T47D (cell line): ENCODE results near the gene MAD1L1.

Source experiments
- DNase-seq, 2 experiments: peaks; one replicate each; pipeline versions ENCODE4 v3.0.0 to v3.0.0-alpha.2; 2011 to 2012; ENCODE audit warnings: low read depth in 1 of 2, low spot score in 1 of 2
- JUND ChIP-seq: IDR thresholded peaks from 2 replicates; pipeline ENCODE4 v1.6.1; 2012; ENCODE audit warnings: low read depth
- in situ Hi-C: cut with HindIII; loops from 2 replicates; pipeline ENCODE4 v1.10.0; 2016; ENCODE audit warnings: low sequenced_read_pairs, low pct_unique_long_range_greater_than_20kb

Gene MAD1L1

GRCh38 chr7:1906988-1907745, 325.6 kb downstream of the MAD1L1 start:
- in situ Hi-C loops, result no loop called here
- no peak for DNase-seq
- TF ChIP-seq JUND, result no peak

GRCh38 chr7:1906087-1906830, 326.5 kb downstream of the MAD1L1 start:
- no peak for TF ChIP-seq JUND
- no peak for DNase-seq
- in situ Hi-C loops, result no loop called here

GRCh38 chr7:1902231-1902855, 330.4 kb downstream of the MAD1L1 start:
- in situ Hi-C loops, result no loop called here
- no peak for TF ChIP-seq JUND
- no peak for DNase-seq

- no peak for TF ChIP-seq JUND
- DNase-seq, result no peak
- in situ Hi-C loops, result no loop called here
Observed at GRCh38 chr7:1901431-1902210, 331.1 kb downstream of the MAD1L1 start.

GRCh38 chr7:1900847-1901246, 331.9 kb downstream of the MAD1L1 start:
- no peak for TF ChIP-seq JUND
- no peak for DNase-seq
- in situ Hi-C loops, result no loop called here

- TF ChIP-seq JUND, result no peak
- in situ Hi-C loops, result no loop called here
- DNase-seq, result no peak
Observed at GRCh38 chr7:1899951-1900762, 332.6 kb downstream of the MAD1L1 start.

- in situ Hi-C loops, result no loop called here
- no peak for TF ChIP-seq JUND
- DNase-seq, result no peak
Observed at GRCh38 chr7:1899196-1899595, 333.5 kb downstream of the MAD1L1 start.

- in situ Hi-C loops, result no loop called here
- TF ChIP-seq JUND, result no peak
- no peak for DNase-seq
Observed at GRCh38 chr7:1898628-1899185, 334.0 kb downstream of the MAD1L1 start.

- no peak for TF ChIP-seq JUND
- in situ Hi-C loops, result no loop called here
- no peak for DNase-seq
Observed at GRCh38 chr7:1897861-1898627, 334.7 kb downstream of the MAD1L1 start.

- in situ Hi-C loops, result no loop called here
- DNase-seq, result no peak
- TF ChIP-seq JUND, result no peak
Observed at GRCh38 chr7:1897076-1897860, 335.5 kb downstream of the MAD1L1 start.
